Hepatocyte (in vitro differentiated cells): ENCODE measurements around the gene PRPF31.

Experiments
- CTCF ChIP-seq: fragments of 200-600 bp; sonication (generic); IDR thresholded peaks from 2 replicates; pipeline ENCODE4 v1.5.1; 2016; ENCODE audit warnings: antibody characterized with exemption, mild to moderate bottlenecking; ENCODE audit not compliant: poor library complexity
- EZH2 ChIP-seq: fragments of 200-600 bp; sonication (generic); IDR thresholded peaks from 2 replicates; pipeline ENCODE4 v1.6.1; 2016; ENCODE audit warnings: antibody characterized with exemption, mild to moderate bottlenecking, borderline replicate concordance

- no peak for TF ChIP-seq CTCF
- TF ChIP-seq EZH2: no peak
These were observed 7.1 kb upstream of the PRPF31 start for GRCh38 chr19:54108496-54108895.
